Vagina (tissue), 2 donors: ENCODE results near the gene NAV2.

Experiments used
- POLR2A ChIP-seq, 2 donors: fragments of 450-650 bp; IDR thresholded peaks; one replicate each; pipeline ENCODE4 v1.6.1; 2017; ENCODE audit warnings: antibody characterized with exemption in 2 of 2, mild to moderate bottlenecking in 2 of 2, moderate library complexity in 2 of 2
- POLR2AphosphoS5 ChIP-seq, 2 donors: sonication (generic); formaldehyde crosslinking; IDR thresholded peaks; one replicate each; pipeline ENCODE4 v1.9.0; 2017; ENCODE audit warnings: antibody characterized with exemption in 2 of 2, mild to moderate bottlenecking in 2 of 2, low read depth in 1 of 2; ENCODE audit not compliant: insufficient read depth in 1 of 2
- TF ChIP-seq, protein P1 (sequence below), 3 experiments: fragments of 450-650 bp in 2 of 3; fragments of 200-600 bp in 1 of 3; sonication (generic) in 1 of 3; IDR thresholded peaks; one replicate each; pipeline ENCODE4 v1.5.1; 2017 to 2019; ENCODE audit warnings: antibody characterized with exemption in 3 of 3, mild to moderate bottlenecking in 2 of 3, moderate library complexity in 2 of 3

DNA sequence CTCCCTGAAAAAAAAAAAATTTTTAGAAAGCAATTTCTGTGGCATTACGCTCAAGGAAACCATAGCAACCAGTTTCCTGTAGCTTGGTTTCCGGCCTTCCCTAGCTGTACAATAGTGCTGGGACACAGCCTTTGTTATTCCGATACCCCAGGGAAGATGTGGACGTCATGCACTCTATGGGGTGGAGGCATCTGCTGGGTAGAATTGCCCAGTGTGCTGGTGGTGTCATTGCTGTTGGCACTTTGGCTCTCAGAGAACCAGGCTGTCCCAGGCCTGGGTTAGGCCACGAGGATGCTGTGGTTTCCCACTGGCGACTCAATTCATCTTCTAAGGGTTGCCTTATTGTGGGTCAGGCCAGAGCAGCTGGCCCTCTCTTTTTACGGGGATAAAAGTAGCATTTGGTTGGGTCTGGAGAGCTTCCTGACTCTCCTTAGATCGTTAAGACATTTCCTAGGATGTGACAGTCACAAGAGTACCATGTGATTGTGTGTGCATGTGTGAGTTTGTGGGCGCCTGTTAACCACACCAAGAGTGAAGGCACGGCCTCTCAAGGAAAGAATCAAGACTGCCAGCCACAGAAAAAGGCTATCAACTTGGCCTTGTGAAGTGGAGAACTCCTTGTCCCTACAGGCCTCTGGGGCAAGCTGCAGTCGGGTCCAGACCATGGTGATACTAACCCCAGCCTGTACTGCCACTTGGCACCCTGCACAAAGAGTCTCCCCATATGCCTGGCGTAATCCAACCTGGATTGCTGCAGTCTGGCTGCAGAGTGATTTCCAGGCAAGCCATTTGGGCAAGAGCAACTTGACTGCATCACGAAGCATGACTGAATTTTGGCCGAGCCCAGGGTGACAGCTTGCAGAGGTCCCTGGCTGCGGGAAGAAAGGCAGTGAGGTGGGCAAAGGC is 35.9 kb upstream of the NAV2 start:
- TF ChIP-seq POLR2A (IDR thresholded peaks at IDR 0.05) (no peak), POLR2AphosphoS5 (IDR thresholded peaks at IDR 0.05; ENCODE audit: insufficient read depth in 1 of 2, low read depth in 1 of 2) (peak; percentile 18 to 56)
- TF ChIP-seq, protein P1, sequence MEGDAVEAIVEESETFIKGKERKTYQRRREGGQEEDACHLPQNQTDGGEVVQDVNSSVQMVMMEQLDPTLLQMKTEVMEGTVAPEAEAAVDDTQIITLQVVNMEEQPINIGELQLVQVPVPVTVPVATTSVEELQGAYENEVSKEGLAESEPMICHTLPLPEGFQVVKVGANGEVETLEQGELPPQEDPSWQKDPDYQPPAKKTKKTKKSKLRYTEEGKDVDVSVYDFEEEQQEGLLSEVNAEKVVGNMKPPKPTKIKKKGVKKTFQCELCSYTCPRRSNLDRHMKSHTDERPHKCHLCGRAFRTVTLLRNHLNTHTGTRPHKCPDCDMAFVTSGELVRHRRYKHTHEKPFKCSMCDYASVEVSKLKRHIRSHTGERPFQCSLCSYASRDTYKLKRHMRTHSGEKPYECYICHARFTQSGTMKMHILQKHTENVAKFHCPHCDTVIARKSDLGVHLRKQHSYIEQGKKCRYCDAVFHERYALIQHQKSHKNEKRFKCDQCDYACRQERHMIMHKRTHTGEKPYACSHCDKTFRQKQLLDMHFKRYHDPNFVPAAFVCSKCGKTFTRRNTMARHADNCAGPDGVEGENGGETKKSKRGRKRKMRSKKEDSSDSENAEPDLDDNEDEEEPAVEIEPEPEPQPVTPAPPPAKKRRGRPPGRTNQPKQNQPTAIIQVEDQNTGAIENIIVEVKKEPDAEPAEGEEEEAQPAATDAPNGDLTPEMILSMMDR (IDR thresholded peaks at IDR 0.05) = no peak
